ENCODE measurements around the gene POLR3K. TPM values are rescaled to one million over a fixed set of nuclear protein-coding genes. Genes with fewer than 3 reads are reported as not detected.
"Not testable (repeated sequence)": the region's sequence is repeated elsewhere in the genome, so short reads cannot be mapped to it uniquely, and the experiment has no call there.

The POLR3K gene
- total RNA-seq, 2 experiments from 2014 or later, result 26.2 to 74.1 TPM

GRCh38 chr16:35011-35677 lies 18.3 kb downstream of the POLR3K start:
- Histone ChIP-seq H3K79me2 (ENCODE audit: insufficient read depth, low read depth, low read length) (peaks cover 5% of the 10 kb centered on the region; the same call in 1 of the 2 replicates), H3K4me2 (ENCODE audit: low read length) (no peak overlapping the region), H3K4me3 (ENCODE audit: low read depth, low read length, poor library complexity, severe bottlenecking) (no peak overlapping the region), H4K20me1 (ENCODE audit: insufficient read depth, low read length) (no peaks in the 10 kb centered on the region), H3K36me3 (ENCODE audit: insufficient read depth, low read length) (peaks cover 62% of the 10 kb centered on the region), H3K9me2 (ENCODE audit: insufficient read depth, low read length) (no peaks in the 10 kb centered on the region), H2AFZ (ENCODE audit: low read length) (no peak overlapping the region), H3K27ac (ENCODE audit: low read depth, low read length, poor library complexity, severe bottlenecking) (peak overlapping the region; percentile 21), H3K4me1 (ENCODE audit: insufficient read depth, low read length, poor library complexity, severe bottlenecking) (peaks cover 28% of the 10 kb centered on the region), H3K9me3 (ENCODE audit: low read length) (no peaks in the 10 kb centered on the region)
- intact Hi-C loops (cut with micrococcal nuclease; ENCODE audit: unreplicated experiment), result no loop called here
- DNase-seq (ENCODE audit: low spot score), result peak; percentile 37
- TF ChIP-seq, protein P1, sequence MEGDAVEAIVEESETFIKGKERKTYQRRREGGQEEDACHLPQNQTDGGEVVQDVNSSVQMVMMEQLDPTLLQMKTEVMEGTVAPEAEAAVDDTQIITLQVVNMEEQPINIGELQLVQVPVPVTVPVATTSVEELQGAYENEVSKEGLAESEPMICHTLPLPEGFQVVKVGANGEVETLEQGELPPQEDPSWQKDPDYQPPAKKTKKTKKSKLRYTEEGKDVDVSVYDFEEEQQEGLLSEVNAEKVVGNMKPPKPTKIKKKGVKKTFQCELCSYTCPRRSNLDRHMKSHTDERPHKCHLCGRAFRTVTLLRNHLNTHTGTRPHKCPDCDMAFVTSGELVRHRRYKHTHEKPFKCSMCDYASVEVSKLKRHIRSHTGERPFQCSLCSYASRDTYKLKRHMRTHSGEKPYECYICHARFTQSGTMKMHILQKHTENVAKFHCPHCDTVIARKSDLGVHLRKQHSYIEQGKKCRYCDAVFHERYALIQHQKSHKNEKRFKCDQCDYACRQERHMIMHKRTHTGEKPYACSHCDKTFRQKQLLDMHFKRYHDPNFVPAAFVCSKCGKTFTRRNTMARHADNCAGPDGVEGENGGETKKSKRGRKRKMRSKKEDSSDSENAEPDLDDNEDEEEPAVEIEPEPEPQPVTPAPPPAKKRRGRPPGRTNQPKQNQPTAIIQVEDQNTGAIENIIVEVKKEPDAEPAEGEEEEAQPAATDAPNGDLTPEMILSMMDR (conservative IDR thresholded peaks at IDR 0.05; ENCODE audit: low read length), result no peak
- TF ChIP-seq EZH2phosphoT487 (IDR thresholded peaks at IDR 0.05; ENCODE audit: borderline replicate concordance, low read depth, low read length), result no peak
- POLR2A ChIA-PET, result no interaction called here
- CTCF ChIA-PET (ENCODE audit: unreplicated experiment), result no interaction called here
- BruUV-seq (replicated peaks), result no TSS peak

GRCh38 chr16:34648-34987 lies 18.8 kb downstream of the POLR3K start:
- no peaks in the 10 kb centered on the region for H3K79me2 ChIP-seq (ENCODE audit: insufficient read depth, low read depth, low read length)
- intact Hi-C loops (cut with micrococcal nuclease; ENCODE audit: unreplicated experiment), result no loop called here
- POLR2A ChIA-PET, result no interaction called here
- no peak overlapping the region for H3K4me3 ChIP-seq (ENCODE audit: low read depth, low read length, poor library complexity, severe bottlenecking)
- peaks cover 58% of the 10 kb centered on the region for H3K36me3 ChIP-seq (ENCODE audit: insufficient read depth, low read length)
- no TSS peak for BruUV-seq (replicated peaks)
- TF ChIP-seq EZH2phosphoT487 (IDR thresholded peaks at IDR 0.05; ENCODE audit: borderline replicate concordance, low read depth, low read length), result no peak
- TF ChIP-seq, protein P1 (conservative IDR thresholded peaks at IDR 0.05; ENCODE audit: low read length), result no peak
- H3K4me2 ChIP-seq (ENCODE audit: low read length), result no peak overlapping the region
- H4K20me1 ChIP-seq (ENCODE audit: insufficient read depth, low read length), result no peaks in the 10 kb centered on the region
- no peak overlapping the region for H2AFZ ChIP-seq (ENCODE audit: low read length)
- no peak for DNase-seq (ENCODE audit: low spot score)
- no peaks in the 10 kb centered on the region for H3K9me3 ChIP-seq (ENCODE audit: low read length)
- no peaks in the 10 kb centered on the region for H3K9me2 ChIP-seq (ENCODE audit: insufficient read depth, low read length)
- peak overlapping the region; percentile 21 for H3K27ac ChIP-seq (ENCODE audit: low read depth, low read length, poor library complexity, severe bottlenecking)
- H3K4me1 ChIP-seq (ENCODE audit: insufficient read depth, low read length, poor library complexity, severe bottlenecking), result peaks cover 22% of the 10 kb centered on the region
- CTCF ChIA-PET (ENCODE audit: unreplicated experiment), result no interaction called here

GRCh38 chr16:33877-34647 lies 19.3 kb downstream of the POLR3K start:
- intact Hi-C loops (cut with micrococcal nuclease; ENCODE audit: unreplicated experiment), result no loop called here
- no peaks in the 10 kb centered on the region for H4K20me1 ChIP-seq (ENCODE audit: insufficient read depth, low read length)
- H3K4me2 ChIP-seq (ENCODE audit: low read length), result no peak overlapping the region
- no peak for DNase-seq (ENCODE audit: low spot score)
- no peak overlapping the region for H2AFZ ChIP-seq (ENCODE audit: low read length)
- no peak for TF ChIP-seq EZH2phosphoT487 (IDR thresholded peaks at IDR 0.05; ENCODE audit: borderline replicate concordance, low read depth, low read length)
- TF ChIP-seq, protein P1 (conservative IDR thresholded peaks at IDR 0.05; ENCODE audit: low read length), result no peak
- H3K36me3 ChIP-seq (ENCODE audit: insufficient read depth, low read length), result peaks cover 52% of the 10 kb centered on the region
- ChIA-PET POLR2A (no interaction called here), CTCF (ENCODE audit: unreplicated experiment) (no interaction called here)
- H3K4me3 ChIP-seq (ENCODE audit: low read depth, low read length, poor library complexity, severe bottlenecking), result no peak overlapping the region
- no peak overlapping the region for H3K27ac ChIP-seq (ENCODE audit: low read depth, low read length, poor library complexity, severe bottlenecking)
- BruUV-seq (replicated peaks), result no TSS peak
- no peaks in the 10 kb centered on the region for H3K9me3 ChIP-seq (ENCODE audit: low read length)
- H3K9me2 ChIP-seq (ENCODE audit: insufficient read depth, low read length), result no peaks in the 10 kb centered on the region
- H3K79me2 ChIP-seq (ENCODE audit: insufficient read depth, low read depth, low read length), result no peaks in the 10 kb centered on the region
- peaks cover 17% of the 10 kb centered on the region for H3K4me1 ChIP-seq (ENCODE audit: insufficient read depth, low read length, poor library complexity, severe bottlenecking)

GRCh38 chr16:33154-33876 lies 20.1 kb downstream of the POLR3K start:
- H3K79me2 ChIP-seq (ENCODE audit: insufficient read depth, low read depth, low read length); H2AFZ ChIP-seq (ENCODE audit: low read length); H3K9me2 ChIP-seq (ENCODE audit: insufficient read depth, low read length); CTCF ChIA-PET (ENCODE audit: unreplicated experiment); H3K4me1 ChIP-seq (ENCODE audit: insufficient read depth, low read length, poor library complexity, severe bottlenecking); intact Hi-C loops (cut with micrococcal nuclease; ENCODE audit: unreplicated experiment); H3K27ac ChIP-seq (ENCODE audit: low read depth, low read length, poor library complexity, severe bottlenecking); BruUV-seq (replicated peaks); H3K9me3 ChIP-seq (ENCODE audit: low read length); DNase-seq (ENCODE audit: low spot score); H4K20me1 ChIP-seq (ENCODE audit: insufficient read depth, low read length); H3K4me2 ChIP-seq (ENCODE audit: low read length); POLR2A ChIA-PET; H3K4me3 ChIP-seq (ENCODE audit: low read depth, low read length, poor library complexity, severe bottlenecking): not testable (repeated sequence)
- peaks cover 45% of the 10 kb centered on the region for H3K36me3 ChIP-seq (ENCODE audit: insufficient read depth, low read length)
